KMS-11 (cell line): ENCODE results near the gene HOXC9.
"Not testable (repeated sequence)": the region's sequence is repeated elsewhere in the genome, so short reads cannot be mapped to it uniquely, and the experiment has no call there.

Source experiments
- H2AFZ ChIP-seq: fragments of 200-600 bp; sonication (generic); 2 replicates; pipeline ENCODE4 v1.6.1; 2016; ENCODE audit warnings: antibody characterized with exemption, mixed run types, low read depth
- H3K27ac ChIP-seq: fragments of 200-600 bp; sonication (generic); 2 replicates; pipeline ENCODE4 v1.6.1; 2016; ENCODE audit warnings: mild to moderate bottlenecking, mixed run types
- H3K27me3 ChIP-seq: fragments of 200-600 bp; sonication (generic); 2 replicates; pipeline ENCODE4 v1.6.1; 2017; ENCODE audit warnings: mild to moderate bottlenecking, low read depth, mixed run types, moderate library complexity; ENCODE audit not compliant: insufficient read depth
- H3K36me3 ChIP-seq: fragments of 200-600 bp; sonication (generic); 2 replicates; pipeline ENCODE4 v1.6.1; 2017; ENCODE audit warnings: mild to moderate bottlenecking, mixed run types; ENCODE audit not compliant: insufficient read depth
- H3K4me1 ChIP-seq: fragments of 200-600 bp; sonication (generic); 2 replicates; pipeline ENCODE4 v1.6.1; 2016; ENCODE audit warnings: mild to moderate bottlenecking, low read depth, mixed run types; ENCODE audit not compliant: poor library complexity, severe bottlenecking
- H3K4me2 ChIP-seq: fragments of 200-600 bp; sonication (generic); 2 replicates; pipeline ENCODE4 v1.7.0; 2016; ENCODE audit warnings: mild to moderate bottlenecking, mixed run types
- H3K4me3 ChIP-seq: fragments of 200-600 bp; sonication (generic); IDR thresholded peaks from 2 replicates; pipeline ENCODE4 v1.6.1; 2017; ENCODE audit warnings: low read depth, low read length, mixed read lengths; ENCODE audit not compliant: insufficient read depth
- H3K79me2 ChIP-seq: fragments of 200-600 bp; sonication (generic); 2 replicates; pipeline ENCODE4 v1.6.1; 2016; ENCODE audit warnings: low read depth, mixed run types; ENCODE audit not compliant: insufficient read depth
- H3K9ac ChIP-seq: fragments of 200-600 bp; sonication (generic); 2 replicates; pipeline ENCODE4 v1.6.1; 2016; ENCODE audit warnings: mild to moderate bottlenecking, mixed run types
- H4K20me1 ChIP-seq: fragments of 200-600 bp; sonication (generic); 2 replicates; pipeline ENCODE4 v1.6.1; 2016; ENCODE audit warnings: mild to moderate bottlenecking, mixed run types; ENCODE audit not compliant: insufficient read depth
- CTCF ChIP-seq: fragments of 200-600 bp; sonication (generic); conservative IDR thresholded peaks from 2 replicates; pipeline ENCODE4 v1.6.1; 2017; ENCODE audit warnings: low read depth, mild to moderate bottlenecking, antibody characterized with exemption, low read length, moderate library complexity, mixed read lengths

HOXC9 gene

GRCh38 chr12:54039417-54040147 is 39.6 kb downstream of the HOXC9 start:
- H4K20me1 ChIP-seq = no peaks in the 10 kb centered on the region
- H3K9ac ChIP-seq = no peak overlapping the region
- TF ChIP-seq CTCF = no peak
- no peak overlapping the region for H3K27ac ChIP-seq
- no peaks in the 10 kb centered on the region for H3K4me1 ChIP-seq
- H3K4me3 ChIP-seq = no peak overlapping the region
- peaks cover 98% of the 10 kb centered on the region for H3K27me3 ChIP-seq
- no peaks in the 10 kb centered on the region for H3K36me3 ChIP-seq
- no peak overlapping the region for H3K4me2 ChIP-seq
- H3K79me2 ChIP-seq = no peaks in the 10 kb centered on the region
- H2AFZ ChIP-seq = no peak overlapping the region

- Histone ChIP-seq H3K36me3 (no peaks in the 10 kb centered on the region), H3K27me3 (peaks cover 98% of the 10 kb centered on the region), H3K4me2 (no peak overlapping the region), H3K79me2 (no peaks in the 10 kb centered on the region), H3K4me3 (no peak overlapping the region), H3K4me1 (no peaks in the 10 kb centered on the region), H4K20me1 (no peaks in the 10 kb centered on the region), H3K27ac (no peak overlapping the region), H2AFZ (peak overlapping the region; percentile 14; the same call in 1 of the 2 replicates), H3K9ac (no peak overlapping the region)
- no peak for TF ChIP-seq CTCF
Observed at GRCh38 chr12:54040148-54040494, 40.2 kb downstream of the HOXC9 start.

GRCh38 chr12:54040648-54041047 is 40.7 kb downstream of the HOXC9 start:
- H4K20me1 ChIP-seq = no peaks in the 10 kb centered on the region
- TF ChIP-seq CTCF = no peak

GRCh38 chr12:54041097-54041690 is 41.2 kb downstream of the HOXC9 start:
- H3K4me2 ChIP-seq = no peak overlapping the region
- H3K79me2 ChIP-seq = no peaks in the 10 kb centered on the region
- no peaks in the 10 kb centered on the region for H4K20me1 ChIP-seq
- H3K9ac ChIP-seq = no peak overlapping the region
- peaks cover 98% of the 10 kb centered on the region for H3K27me3 ChIP-seq
- H3K4me1 ChIP-seq = no peaks in the 10 kb centered on the region
- no peak overlapping the region for H3K4me3 ChIP-seq
- H3K36me3 ChIP-seq = no peaks in the 10 kb centered on the region
- no peak overlapping the region for H2AFZ ChIP-seq
- TF ChIP-seq CTCF = no peak
- H3K27ac ChIP-seq = no peak overlapping the region

More at GRCh38 chr12:54040648-54041047, 40.7 kb downstream of the HOXC9 start:
- Histone ChIP-seq H3K27ac (no peak overlapping the region), H3K4me3 (no peak overlapping the region), H3K9ac (no peak overlapping the region), H3K79me2 (no peaks in the 10 kb centered on the region), H3K27me3 (peaks cover 98% of the 10 kb centered on the region), H3K4me2 (no peak overlapping the region), H3K4me1 (no peaks in the 10 kb centered on the region), H3K36me3 (no peaks in the 10 kb centered on the region), H2AFZ (peak overlapping the region; percentile 14; the same call in 1 of the 2 replicates)

GRCh38 chr12:54042033-54042432 is 42.1 kb downstream of the HOXC9 start:
- H3K27ac ChIP-seq, H3K4me3 ChIP-seq, H3K4me1 ChIP-seq, H3K36me3 ChIP-seq, H4K20me1 ChIP-seq, H3K4me2 ChIP-seq, H3K79me2 ChIP-seq, H2AFZ ChIP-seq, H3K9ac ChIP-seq: not testable (repeated sequence)
- H3K27me3 ChIP-seq = peaks cover 98% of the 10 kb centered on the region
